NCI-H146 treated with DMSO at 0.1 percent for 48 hours (cell line): Measurements from ENCODE around the gene C4A.
"Not testable (repeated sequence)": the region's sequence is repeated elsewhere in the genome, so short reads cannot be mapped to it uniquely, and the experiment has no call there.

ENCODE experiments used
- DNase-seq: peaks from one replicate; lab custom pipeline; 2025; ENCODE audit not compliant: unreplicated experiment; lab: John Stamatoyannopoulos, UW

C4A gene

GRCh38 chr6:31958741-31959739 lies 22.8 kb upstream of the C4A start, which contains the start of the genes NELFE and SKIC2:
TSS of gene NELFE (minus strand) at chr6:31958971. CDS start at chr6:31958446, 525 bp downstream.
TSS of gene SKIC2 (plus strand) at chr6:31959175. CDS start at chr6:31959193, 18 bp downstream.
- peak; percentile 92 for DNase-seq

GRCh38 chr6:31961616-31962015 lies 20.2 kb upstream of the C4A start:
- DNase-seq: no peak

- DNase-seq: no peak
Measured at GRCh38 chr6:31963921-31964320, 17.9 kb upstream of the C4A start.

GRCh38 chr6:31965700-31966099 lies 16.2 kb upstream of the C4A start:
- DNase-seq: no peak

GRCh38 chr6:31966506-31966905 lies 15.4 kb upstream of the C4A start:
- DNase-seq: no peak

GRCh38 chr6:31966997-31967925 lies 14.6 kb upstream of the C4A start:
- no peak for DNase-seq

GRCh38 chr6:31967926-31968320 lies 13.9 kb upstream of the C4A start:
- DNase-seq: no peak

- no peak for DNase-seq
Measured at GRCh38 chr6:31968326-31968725, 13.5 kb upstream of the C4A start.

- DNase-seq: no peak
Measured at GRCh38 chr6:31968791-31969711, 12.8 kb upstream of the C4A start.

- DNase-seq: no peak
Measured at GRCh38 chr6:31969712-31970603, 11.9 kb upstream of the C4A start.

GRCh38 chr6:31970604-31971271 lies 11.1 kb upstream of the C4A start:
- no peak for DNase-seq

- DNase-seq: no peak
Measured at GRCh38 chr6:31971279-31971992, 10.4 kb upstream of the C4A start.

- peak; percentile 91 for DNase-seq
Measured at GRCh38 chr6:31971993-31972708, 9.7 kb upstream of the C4A start, which contains the start of gene DXO. TSS of gene DXO (minus strand) at chr6:31972138. CDS start at chr6:31971675, 463 bp downstream.

- no peak for DNase-seq
Measured at GRCh38 chr6:31972709-31973350, 9.0 kb upstream of the C4A start.

GRCh38 chr6:31976065-31976464 lies 5.8 kb upstream of the C4A start:
- DNase-seq: not testable (repeated sequence)

GRCh38 chr6:31977816-31978431 lies 3.9 kb upstream of the C4A start:
- DNase-seq: no peak
